K562 (cell line): Measurements from ENCODE around the gene DLGAP1.

Experiments
- CEBPG ChIP-seq, 3 experiments: fragments of 200-800 bp in 1 of 3; sonication (Bioruptor generic) in 1 of 3; sonication (generic) in 1 of 3; formaldehyde crosslinking in 1 of 3; IDR thresholded peaks in 2 of 3; conservative IDR thresholded peaks in 1 of 3; 2 replicates each; pipeline versions ENCODE4 v1.6.1 to v1.8.0; 2016 to 2022; ENCODE audit warnings: missing compliant biosample characterization in 2 of 3, missing genetic modification characterization in 2 of 3, mild to moderate bottlenecking in 1 of 3, missing genetic modification reagents in 1 of 3
- CTCF ChIP-seq, 3 experiments: IDR thresholded peaks in 2 of 3; conservative IDR thresholded peaks in 1 of 3; 2 replicates each; pipeline ENCODE4 v1.5.1; 2011 to 2012; ENCODE audit warnings: low read length in 3 of 3, mild to moderate bottlenecking in 3 of 3, control low read depth in 2 of 3, improper control_type of control experiment in 1 of 3, inconsistent platforms in 1 of 3, low read depth in 1 of 3, mixed read lengths in 1 of 3, moderate library complexity in 1 of 3; ENCODE audit not compliant: insufficient read depth in 2 of 3
- ZZZ3 ChIP-seq: fragments of 450-650 bp; IDR thresholded peaks from 2 replicates; pipeline ENCODE4 v1.6.1; 2016; ENCODE audit warnings: antibody characterized with exemption, mild to moderate bottlenecking, moderate library complexity

- TF ChIP-seq CTCF (IDR thresholded peaks at IDR 0.05 in 2 of 3, conservative IDR thresholded peaks at IDR 0.05 in 1 of 3; ENCODE audit: insufficient read depth in 2 of 3, low read depth in 1 of 3, low read length in 3 of 3), result no peak
- no peak for TF ChIP-seq ZZZ3
- no peak for TF ChIP-seq CEBPG (CRISPR knock-in tag; IDR thresholded peaks at IDR 0.05)
- no peak for TF ChIP-seq CEBPG (tag; conservative IDR thresholded peaks at IDR 0.05 in 1 of 2, IDR thresholded peaks at IDR 0.05 in 1 of 2)
These were observed 85.4 kb downstream of the DLGAP1 start for GRCh38 chr18:4369705-4370104.
